ENCODE results near the gene FBXL13.
"Not testable (repeated sequence)": the region's sequence is repeated elsewhere in the genome, so short reads cannot be mapped to it uniquely, and the experiment has no call there.

Gene FBXL13

DNA sequence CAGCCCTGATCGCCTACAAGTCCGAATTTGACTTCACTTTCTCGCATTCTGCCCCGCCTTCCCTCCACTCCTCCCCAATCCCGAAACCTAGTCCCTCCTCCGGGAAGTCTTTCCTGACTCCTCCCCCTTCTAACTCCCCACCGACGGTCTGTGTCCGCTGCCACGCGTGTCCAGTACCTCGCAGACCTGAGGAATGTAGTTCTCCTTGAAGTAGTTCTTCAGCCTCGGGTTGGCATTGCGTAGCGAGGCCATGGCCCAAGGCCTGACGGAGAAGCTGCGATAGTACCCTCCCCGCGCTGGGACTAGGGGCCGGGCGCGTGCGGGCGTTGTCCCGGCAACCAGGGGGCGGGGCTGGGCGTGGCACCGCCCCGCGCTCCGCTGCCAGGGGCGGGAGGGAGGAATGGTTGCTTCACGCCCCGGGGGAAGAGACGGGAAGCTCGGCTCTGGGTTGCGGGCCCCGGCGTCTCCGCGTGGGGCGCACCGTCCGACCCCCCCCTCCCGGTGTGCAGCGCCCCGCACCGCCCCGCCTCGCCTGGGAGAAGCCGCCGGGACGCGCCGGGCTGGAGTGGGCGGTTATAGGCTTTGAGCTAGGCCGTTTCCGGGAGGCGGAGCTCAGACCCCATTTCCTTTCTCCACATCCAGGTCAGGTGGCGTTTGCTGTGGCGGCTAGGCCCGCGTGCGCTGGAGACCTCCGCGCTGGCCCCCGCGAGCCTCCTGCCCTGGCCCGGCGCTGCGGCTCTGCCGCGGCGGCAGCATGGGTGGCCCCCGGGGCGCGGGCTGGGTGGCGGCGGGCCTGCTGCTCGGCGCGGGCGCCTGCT, at the start of gene FBXL13, which contains the start of gene ARMC10:
Gene FBXL13 (minus strand): TSS at position 278 of the 818 bp plus-strand sequence.
Gene ARMC10 (plus strand): TSS at position 622 of the 818 bp plus-strand sequence. CDS start 133 bp downstream, at position 755.
- peak; percentile 66 for DNase-seq (ENCODE audit: low read depth)

DNA sequence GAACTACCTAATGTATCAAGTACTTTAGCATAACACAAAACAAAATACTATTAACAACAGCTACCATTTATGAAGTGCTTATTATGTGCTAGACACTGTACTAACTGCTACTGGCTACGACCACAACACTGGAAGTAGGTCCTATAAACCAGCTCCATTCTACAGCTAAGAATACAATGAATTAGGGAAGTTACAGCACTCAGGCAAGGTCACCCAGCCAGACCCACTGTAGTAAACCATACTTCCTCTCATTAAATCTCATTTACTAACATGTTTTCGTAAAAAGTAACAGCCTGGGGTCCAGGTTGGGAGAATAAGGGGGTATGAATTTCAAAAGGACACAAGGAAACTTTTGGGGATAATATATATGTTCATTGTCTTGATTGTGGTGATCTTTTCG, 48.9 kb upstream of the FBXL13 start:
- DNase-seq (ENCODE audit: low read depth) = no peak

DNA sequence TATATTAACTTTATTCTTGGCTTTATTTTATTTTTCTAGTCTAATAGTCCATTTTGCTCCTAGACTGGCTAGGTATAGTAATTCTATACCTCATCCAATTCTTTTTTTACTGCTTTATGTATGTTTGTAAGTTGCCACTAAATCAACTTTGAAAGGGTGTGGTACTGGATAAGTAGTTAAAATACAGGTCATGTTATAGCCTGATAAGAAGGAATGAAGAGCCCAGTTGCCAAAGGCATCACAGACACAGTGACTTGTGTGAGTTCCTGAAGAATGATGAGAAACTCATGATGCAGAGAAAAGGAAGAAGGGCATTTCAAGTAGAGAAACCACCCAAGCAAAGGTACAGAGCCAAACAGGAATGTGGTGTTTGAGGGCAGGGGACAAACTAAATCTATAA, 47.0 kb upstream of the FBXL13 start:
- DNase-seq (ENCODE audit: low read depth) = no peak

DNA sequence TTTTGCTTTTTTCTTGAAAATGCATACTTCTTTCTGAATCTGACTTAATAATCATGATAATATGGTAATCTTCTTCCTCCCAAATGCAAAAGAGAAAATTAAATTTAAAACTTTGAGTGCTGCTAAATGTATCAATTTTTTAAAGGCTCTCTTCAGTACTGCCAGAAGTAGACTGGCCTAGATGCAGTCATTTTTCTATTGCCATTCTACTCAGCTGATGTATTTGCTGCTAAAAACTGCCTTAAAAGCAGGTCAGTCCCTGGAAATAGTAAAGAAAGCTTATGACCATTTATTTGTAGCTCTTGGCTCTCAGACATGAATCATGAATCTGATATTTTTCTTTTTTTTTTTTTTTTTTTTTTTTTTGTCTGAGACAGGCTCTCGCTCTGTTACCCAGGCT, 45.8 kb upstream of the FBXL13 start:
- DNase-seq (ENCODE audit: low read depth) = no peak

DNA sequence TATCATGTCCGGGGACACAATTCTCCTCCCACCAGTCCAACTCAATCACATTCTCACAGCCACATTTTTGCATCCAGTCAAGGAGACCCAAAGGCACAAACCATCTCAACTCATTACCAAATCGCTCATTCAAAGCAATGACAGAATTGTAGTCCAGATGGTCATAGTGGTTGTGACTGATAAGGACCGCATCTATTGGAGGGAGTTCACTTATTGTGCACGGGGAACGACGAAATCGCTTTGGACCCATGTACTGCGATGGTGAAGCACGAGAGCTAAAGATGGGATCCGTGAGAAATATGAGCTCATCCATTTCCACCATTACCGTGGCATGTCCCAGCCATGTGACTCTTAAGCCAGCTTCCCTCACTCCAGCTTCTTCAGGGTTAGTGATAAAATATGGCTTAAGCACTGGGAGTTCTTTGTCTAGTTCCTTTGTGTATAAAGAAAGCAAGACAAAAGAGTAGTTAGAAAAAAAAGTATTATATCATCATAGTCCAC, 45.2 kb upstream of the FBXL13 start:
- no peak for DNase-seq (ENCODE audit: low read depth)

DNA sequence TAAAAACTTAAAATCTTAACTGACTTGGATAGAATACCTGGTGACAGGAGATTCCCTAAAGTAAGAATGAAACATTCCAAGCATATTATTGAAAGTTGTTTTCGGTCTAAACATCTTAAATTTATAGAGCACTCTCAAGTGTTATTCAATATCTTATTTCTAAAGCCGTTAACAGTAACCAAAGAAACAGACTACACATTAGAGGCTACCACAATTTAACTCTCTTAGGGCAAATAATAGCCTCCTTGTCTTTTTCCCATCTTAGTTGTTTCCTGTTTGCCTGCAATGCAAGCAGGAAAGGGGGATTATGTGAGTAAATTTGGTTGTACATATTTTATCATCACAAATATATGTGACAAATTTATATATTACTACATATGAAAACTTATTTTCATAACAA, 42.9 kb upstream of the FBXL13 start:
- no peak for DNase-seq (ENCODE audit: low read depth)

DNA sequence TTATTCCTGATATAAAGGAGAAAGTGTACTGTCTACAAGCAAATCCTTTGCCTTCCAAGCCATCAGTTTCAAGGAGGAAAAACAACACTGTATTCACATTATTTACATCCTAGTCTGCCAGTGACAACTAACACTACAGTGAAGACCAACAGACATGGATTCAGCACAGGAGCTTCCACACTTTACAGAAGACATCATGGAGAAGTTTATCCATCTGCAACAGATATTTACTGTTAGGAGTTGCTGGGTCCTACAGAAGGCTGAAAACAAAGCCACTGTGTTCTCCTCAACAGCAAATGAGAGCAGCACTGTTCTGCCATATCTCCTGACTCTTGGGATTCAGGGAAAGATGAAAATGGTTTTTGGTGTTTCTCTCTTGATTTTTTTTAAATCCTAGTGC, 42.4 kb upstream of the FBXL13 start:
- DNase-seq (ENCODE audit: low read depth) = no peak

DNA sequence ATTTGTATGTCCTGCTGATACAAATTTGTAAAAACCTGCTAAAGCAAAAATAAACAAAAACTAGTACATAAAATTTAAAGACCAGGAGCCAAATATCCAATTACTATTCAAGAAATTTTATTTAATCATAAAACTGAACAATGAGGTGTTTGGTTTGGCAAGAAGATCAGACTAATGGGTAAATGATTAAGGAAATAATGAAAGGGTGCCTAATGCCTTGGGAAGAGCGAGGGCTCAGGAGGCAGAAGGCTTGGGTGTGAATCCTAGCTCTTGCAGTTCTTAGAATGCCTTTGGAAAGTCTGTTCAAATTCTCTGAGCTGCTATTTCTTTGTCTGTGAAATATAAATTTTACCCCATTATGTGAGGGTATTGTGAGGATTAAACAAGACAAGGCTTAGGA, 41.9 kb upstream of the FBXL13 start:
- DNase-seq (ENCODE audit: low read depth) = no peak

DNA sequence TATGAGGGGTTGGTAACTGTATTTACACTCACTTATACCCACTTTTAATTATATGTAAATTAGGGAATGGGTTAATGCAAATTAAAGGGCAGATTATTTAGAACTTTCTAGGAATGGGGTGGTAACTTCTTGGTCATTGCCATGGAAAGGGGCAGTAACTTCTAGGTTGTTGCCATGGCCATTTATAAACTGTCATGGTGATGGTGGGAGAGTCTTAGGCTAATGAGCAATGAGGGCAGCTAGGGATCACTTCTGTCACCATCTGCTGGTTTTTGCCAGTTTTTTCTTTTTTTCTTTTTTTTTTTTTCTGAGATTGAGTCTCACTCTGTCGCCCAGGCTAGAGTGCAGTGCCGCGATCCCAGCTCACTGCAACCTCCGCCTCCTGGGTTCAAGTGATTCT, 41.2 kb upstream of the FBXL13 start:
- no peak for DNase-seq (ENCODE audit: low read depth)

DNA sequence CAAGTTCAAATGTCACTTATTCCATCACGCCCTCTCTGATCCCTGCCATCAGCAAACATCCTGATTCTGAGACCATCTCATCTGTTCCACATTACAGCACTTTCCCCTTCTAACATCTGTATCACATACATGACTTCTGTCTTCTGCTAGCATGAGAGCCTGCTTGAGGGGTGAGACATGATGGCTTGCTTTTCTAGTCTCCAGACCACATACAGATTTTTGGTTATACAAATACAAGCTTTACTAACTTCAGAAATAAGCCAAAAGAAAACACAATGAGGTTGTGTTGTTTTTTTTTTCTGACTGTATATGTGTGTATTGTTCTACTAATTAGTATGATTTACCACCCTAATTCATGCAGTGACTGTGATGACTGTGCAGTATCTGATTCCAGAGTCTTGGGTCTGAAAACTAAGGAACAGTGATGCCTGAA, 40.0 kb upstream of the FBXL13 start:
- DNase-seq (ENCODE audit: low read depth) = no peak

DNA sequence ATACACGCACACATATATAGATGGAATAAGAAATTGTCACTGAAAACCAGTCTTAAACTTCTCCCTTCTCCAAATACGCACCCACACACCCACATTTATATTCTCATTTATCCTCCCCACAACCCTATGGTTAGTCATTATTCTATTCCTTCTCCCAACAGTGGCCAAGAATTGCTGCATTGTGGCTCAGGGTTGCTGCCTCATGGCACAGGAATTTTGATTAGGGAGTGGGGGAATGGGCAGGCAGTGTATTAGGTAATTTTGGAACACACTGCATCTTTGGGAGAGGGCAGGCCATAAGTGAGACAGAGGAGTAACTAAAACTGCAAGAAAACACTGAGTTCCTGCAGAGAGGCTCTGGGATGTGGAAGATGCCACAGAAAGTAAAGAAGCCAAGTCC, 38.6 kb upstream of the FBXL13 start:
- DNase-seq (ENCODE audit: low read depth) = peak; percentile 74

DNA sequence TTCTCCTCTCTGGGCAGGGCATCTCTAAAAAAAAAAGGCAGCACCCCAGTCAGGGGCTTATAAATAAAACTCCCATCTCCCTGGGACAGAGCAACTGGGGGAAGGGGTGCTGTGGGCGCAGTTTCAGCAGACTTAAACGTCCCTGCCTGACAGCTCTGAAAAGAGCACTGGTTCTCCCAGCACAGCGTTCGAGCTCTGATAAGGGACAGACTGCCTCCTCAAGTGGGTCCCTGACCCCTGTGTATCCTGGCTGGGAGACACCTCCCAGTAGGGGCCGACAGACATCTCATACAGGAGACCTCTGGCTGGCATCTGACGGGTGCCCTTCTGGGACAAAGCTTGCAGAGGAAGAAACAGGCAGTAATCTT, 32.1 kb upstream of the FBXL13 start:
- not testable (repeated sequence) for DNase-seq (ENCODE audit: low read depth)

DNA sequence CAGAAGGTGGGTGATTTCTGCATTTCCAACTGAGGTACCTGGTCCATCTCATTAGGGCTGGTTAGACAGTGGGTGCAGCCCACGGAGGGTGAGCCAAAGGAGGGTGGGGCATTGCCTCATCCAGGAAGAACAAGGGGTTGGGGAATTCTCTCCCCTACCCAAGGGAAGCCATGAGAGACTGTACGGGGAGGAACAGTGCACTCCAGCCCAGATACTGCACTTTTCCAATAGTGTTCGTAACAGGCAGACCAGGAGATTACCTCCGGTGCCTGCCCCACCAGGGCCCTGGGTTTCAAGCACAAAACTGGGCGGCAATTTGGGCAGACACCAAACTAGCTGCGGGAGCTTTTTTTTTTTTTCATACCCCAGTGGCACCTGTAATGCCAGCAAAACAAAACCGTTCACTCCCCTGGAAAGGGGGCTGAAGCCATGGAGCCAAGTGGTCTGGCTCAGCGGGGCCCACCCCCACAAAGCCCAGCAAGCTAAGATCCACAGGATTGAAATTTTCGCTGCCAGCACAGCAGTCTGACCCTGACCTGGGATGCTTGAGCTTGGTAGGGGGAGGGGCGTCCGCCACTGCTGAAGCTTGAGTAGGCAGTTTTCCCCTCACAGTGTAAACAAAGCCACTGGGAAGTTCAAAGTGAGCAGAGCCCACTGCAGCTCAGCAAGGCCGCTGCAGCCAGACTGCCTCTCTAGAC, 31.6 kb upstream of the FBXL13 start:
- no peak for DNase-seq (ENCODE audit: low read depth)

DNA sequence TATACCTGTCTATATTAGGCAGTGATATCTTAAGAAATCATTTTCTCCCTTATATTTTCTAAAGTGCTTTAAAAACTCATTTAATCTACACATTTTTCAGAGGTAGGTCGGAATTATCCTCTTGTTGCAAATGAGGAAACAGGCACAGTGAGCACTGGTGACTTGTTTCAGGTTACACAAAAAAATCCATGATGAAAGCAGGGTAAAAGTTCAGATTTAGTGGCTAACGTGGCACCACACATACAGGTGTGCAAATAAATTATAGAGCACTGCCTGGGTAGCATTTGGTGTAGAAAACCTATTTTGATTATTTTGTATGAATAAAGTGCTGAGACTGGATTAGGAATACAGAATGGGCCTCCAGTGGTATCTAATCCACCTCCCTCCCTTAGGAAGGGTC, 26.9 kb upstream of the FBXL13 start:
- no peak for DNase-seq (ENCODE audit: low read depth)

DNA sequence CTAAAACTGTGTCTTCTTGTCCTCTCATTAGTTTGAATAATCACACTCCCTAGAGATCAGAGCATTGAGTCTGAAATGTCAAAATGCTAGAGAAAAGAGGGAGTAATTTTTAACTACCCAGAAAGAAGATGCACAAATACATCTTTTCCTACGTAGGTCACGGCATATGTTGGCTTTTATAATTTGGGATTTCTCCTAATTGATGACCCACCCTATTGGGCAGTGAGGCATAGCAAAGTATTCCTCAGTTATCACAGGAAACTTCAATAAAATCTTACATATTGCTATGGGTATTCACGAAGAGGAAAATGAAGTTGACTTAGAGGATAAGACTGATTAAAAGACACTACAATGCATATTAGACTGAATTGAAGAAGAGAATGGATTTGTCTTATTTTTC, 25.8 kb upstream of the FBXL13 start:
- no peak for DNase-seq (ENCODE audit: low read depth)

DNA sequence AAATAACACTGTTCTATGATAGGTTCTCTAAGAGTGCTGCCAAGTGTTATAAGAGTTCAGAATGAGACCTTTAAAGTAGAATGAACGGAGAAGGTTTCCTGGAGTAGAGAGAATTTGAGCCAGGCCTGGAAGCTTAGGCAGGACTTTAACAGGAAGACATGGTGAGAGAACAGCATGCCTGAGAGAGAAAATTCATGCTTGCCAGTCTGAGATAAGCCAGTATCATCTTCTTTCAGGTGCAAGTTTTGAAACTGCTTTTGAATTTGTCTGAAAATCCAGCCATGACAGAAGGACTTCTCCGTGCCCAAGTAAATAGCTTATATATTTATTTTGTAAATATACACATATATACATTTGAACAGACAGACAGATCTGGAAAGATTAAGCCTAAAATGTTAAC, 22.4 kb upstream of the FBXL13 start:
- DNase-seq (ENCODE audit: low read depth) = no peak

DNA sequence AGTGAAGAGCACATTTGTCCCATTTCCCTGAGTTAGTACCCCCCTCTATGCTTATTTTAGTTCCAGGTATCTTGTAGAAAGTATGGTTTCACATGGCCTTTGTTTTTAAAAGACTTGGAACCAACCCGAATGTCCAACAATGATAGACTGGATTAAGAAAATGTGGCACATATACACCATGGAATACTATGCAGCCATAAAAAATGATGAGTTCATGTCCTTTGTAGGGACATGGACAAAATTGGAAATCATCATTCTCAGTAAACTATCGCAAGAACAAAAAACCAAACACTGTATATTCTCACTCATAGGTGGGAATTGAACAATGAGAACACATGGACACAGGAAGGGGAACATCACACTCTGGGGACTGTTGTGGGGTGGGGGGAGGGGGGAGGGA, 21.0 kb upstream of the FBXL13 start:
- not testable (repeated sequence) for DNase-seq (ENCODE audit: low read depth)

DNA sequence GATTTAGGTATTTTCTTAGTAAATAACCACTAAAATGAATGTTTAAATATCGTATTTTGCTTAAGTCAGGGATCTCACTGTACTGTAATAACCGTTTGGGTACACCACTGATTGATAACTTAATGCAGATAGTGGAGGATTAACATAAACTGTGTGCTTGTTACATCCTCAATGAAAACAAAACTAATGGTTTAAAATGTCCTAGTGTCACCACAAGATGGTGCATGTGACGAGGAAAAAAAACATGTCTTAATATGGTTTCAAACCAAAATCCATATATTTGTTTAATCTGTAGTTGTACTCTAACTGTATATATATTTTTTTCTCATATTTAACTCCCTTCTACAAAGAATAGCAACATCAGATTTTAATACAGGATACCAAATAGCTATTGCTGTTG, 19.5 kb upstream of the FBXL13 start:
- no peak for DNase-seq (ENCODE audit: low read depth)

DNA sequence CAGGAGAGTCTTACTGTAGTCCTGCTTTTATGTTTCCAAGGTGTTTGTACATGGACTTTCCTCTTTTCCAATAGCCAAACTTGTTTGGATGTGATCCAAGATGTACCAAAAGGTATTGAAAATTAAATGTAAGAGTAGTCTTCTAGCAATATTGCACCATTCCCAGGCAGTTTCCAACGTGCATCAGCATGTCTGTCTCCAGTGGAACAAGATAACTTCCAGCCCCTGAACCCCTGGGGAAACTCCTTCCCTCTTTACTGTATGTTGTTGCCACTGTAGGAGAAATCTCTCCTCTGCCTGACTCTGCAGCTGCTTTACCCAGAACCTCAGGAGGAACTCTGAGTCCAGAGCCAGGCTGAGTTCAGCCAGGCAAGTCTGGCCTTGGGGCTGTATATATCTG, 18.8 kb upstream of the FBXL13 start:
- DNase-seq (ENCODE audit: low read depth) = no peak

DNA sequence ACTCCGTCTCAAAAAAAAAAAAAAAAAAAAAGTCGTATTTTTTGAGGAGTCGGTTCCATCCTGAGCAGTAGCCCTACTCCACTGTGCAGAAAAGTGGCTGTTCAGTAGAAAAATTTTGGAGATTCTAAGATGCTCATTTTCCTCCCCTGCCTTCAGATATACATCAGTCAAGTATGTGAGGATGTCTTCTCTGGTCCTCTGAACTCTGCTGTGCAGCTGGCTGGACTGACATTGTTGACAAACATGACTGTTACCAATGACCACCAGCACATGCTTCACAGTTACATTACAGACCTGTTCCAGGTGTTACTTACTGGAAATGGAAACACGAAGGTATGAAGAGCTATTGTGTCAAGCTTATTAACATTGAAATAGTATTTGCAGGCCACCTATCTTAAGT, 17.7 kb upstream of the FBXL13 start:
- not testable (repeated sequence) for DNase-seq (ENCODE audit: low read depth)

DNA sequence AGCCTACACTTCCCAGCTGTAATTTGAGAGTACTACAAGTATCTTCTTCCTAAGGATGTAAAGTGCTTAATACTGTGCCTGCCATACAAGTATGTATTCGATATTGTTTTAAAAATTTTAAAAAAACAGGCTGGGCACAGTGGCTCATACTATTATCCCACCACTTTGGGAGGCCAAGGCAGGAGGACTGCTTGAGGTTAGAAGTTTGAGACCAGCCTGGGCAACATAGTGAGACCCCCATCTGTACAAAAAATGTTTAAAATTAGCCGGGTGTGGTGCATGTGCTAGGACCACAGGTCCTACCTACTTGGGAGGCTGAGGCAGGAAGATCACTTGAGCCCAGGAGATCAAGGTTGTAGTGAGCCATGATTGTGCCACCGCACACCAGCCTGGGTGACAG, 8.6 kb upstream of the FBXL13 start:
- no peak for DNase-seq (ENCODE audit: low read depth)

DNA sequence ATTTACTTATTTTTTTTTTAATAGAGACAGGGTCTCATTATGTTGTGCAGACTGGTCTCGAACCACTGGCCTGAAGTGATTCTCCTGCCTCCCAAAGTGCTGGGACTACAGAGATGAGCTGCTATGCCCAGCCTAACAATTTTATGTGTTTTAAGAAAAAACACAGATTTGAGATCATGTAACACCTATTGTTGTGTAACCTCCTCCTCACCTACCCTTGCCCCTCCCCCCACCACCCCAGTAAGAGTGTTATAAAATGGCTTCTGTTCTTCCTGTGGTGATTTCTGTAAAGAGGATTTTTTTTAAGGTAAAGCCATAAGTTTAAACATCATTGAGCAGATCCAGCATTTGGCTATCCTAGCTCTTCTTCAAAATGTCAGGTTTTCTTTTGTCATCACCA, 7.9 kb upstream of the FBXL13 start:
- no peak for DNase-seq (ENCODE audit: low read depth)

DNA sequence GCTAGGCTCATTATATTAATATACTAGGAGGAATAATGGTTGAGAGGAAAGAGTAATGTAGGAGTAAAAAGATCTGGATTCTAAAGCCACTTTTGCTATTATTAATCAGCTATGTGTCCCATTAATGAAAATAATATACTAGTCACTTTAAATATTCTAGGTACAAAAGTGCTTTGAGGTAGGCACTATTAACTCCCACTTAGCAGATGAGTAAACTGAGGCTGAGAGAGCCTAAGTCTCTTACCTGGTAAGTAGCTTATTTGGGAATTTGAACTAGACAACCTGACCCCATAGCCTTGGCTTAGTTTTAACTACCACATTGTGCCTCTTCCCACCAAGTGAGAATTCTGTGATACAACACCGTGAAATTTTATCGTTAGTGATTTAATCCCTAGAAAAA, 6.3 kb upstream of the FBXL13 start:
- no peak for DNase-seq (ENCODE audit: low read depth)

All from HS-5 (cell line).